ENCODE measurements around the gene KRT35. TPM values are rescaled to one million over a fixed set of nuclear protein-coding genes. Genes with fewer than 3 reads are reported as not detected.

KRT35 gene
- total and polyA plus RNA-seq, 8 donors, result not detected

DNA sequence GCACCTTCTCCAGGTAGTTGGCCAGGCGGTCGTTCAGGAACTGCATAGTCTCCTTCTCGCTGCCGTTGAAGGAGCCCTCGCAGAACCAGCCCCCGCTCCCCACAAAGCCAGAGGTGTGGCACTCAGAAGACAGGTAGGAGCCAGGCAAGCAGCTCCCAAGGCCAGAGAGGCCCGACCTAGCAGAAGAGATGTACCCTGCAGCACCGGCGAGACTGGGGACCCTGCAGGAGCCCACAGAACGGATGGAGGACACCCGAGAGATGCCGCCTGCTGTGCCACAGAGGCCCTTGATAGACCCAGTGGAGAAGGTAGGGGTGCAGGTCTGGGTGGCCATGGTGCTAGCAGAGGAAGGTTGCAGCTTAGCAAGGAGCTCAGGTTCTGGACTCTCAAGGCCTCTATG, 8.6 kb upstream of the KRT35 start, which contains the start of gene KRT36:
TSS of gene KRT36 (minus strand) at position 380 of the 400 bp plus-strand sequence. CDS start at position 334, 46 bp downstream.
- Histone ChIP-seq H3K9me3 (no peaks in the 10 kb centered on the region), H3K27ac (no peak within 1 kb of the TSS), H3K4me1 (peaks cover 0 to 11% (median 3%) of the 10 kb centered on the region in 4 donors), H3K4me3 (no peak within 1 kb of the TSS), H3K27me3 (peaks cover 0 to 15% (median 0%) of the 10 kb centered on the region in 3 donors), H3K36me3 (no peaks in the 10 kb centered on the region)
- intact Hi-C loops (cut with DNase I; ENCODE audit: low total_unique reads), result no loop called here
- DNase-seq, result no peak
- WGBS, 5 donors, result 93 to 95% (median 93%) methylated on average over 12 of the region's 12 CpGs
- TF ChIP-seq EP300 (IDR thresholded peaks at IDR 0.05) (no peak), POLR2AphosphoS5 (IDR thresholded peaks at IDR 0.05) (no peak), POLR2A (IDR thresholded peaks at IDR 0.05) (no peak)
- TF ChIP-seq, protein P1, sequence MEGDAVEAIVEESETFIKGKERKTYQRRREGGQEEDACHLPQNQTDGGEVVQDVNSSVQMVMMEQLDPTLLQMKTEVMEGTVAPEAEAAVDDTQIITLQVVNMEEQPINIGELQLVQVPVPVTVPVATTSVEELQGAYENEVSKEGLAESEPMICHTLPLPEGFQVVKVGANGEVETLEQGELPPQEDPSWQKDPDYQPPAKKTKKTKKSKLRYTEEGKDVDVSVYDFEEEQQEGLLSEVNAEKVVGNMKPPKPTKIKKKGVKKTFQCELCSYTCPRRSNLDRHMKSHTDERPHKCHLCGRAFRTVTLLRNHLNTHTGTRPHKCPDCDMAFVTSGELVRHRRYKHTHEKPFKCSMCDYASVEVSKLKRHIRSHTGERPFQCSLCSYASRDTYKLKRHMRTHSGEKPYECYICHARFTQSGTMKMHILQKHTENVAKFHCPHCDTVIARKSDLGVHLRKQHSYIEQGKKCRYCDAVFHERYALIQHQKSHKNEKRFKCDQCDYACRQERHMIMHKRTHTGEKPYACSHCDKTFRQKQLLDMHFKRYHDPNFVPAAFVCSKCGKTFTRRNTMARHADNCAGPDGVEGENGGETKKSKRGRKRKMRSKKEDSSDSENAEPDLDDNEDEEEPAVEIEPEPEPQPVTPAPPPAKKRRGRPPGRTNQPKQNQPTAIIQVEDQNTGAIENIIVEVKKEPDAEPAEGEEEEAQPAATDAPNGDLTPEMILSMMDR (IDR thresholded peaks at IDR 0.05), result no peak

DNA sequence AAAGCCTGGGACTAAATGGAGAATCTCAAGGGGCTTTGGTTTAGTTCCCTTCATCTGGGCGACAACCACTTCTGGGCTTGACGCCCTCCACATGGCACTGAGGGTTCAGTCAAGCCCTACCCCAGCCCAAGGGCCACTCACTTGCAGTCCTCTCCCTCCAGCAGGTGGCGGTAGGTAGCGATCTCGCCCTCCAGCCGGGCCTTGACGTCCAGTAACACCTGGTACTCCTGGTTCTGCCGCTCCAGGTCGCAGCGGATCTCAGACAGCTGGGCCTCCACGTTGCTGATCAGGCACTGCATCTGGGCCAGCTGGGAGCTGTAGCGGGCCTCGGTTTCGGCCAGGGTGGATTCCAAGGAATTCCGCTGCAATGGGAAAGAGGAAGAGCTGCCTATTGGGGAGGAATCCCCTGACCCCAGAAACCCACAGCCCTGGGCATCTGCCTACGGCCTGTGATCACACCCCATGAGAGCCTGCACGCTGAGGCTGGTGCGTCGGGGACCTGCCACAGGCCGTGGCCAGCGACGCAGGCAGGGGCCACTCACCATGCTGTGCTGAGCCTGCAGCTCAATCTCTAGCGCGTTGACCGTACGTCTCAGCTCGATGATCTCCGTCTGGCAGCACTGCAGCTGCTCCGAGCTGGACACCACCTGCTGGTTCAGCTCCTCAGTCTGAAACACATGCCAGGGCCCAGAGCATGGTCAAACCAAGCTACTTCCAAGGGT, 6.0 kb upstream of the KRT35 start:
- Histone ChIP-seq H3K9me3 (no peaks in the 10 kb centered on the region), H3K4me1 (peaks cover 0 to 15% (median 5%) of the 10 kb centered on the region in 4 donors), H3K36me3 (no peaks in the 10 kb centered on the region), H3K27me3 (peaks cover 0 to 15% (median 0%) of the 10 kb centered on the region in 3 donors), H3K4me3 (no peak overlapping the region), H3K27ac (no peak overlapping the region)
- WGBS, 5 donors, result 69 to 84% (median 78%) methylated on average over 21 to 29 of the region's 29 CpGs
- DNase-seq, result peak in 1 of 2 donors; percentile 49
- TF ChIP-seq POLR2A (IDR thresholded peaks at IDR 0.05) (no peak), EP300 (IDR thresholded peaks at IDR 0.05) (no peak)
- TF ChIP-seq, protein P1 (IDR thresholded peaks at IDR 0.05), result peak in 1 of 7 experiments; percentile 30
- intact Hi-C loops (cut with DNase I; ENCODE audit: low total_unique reads), result no loop called here

DNA sequence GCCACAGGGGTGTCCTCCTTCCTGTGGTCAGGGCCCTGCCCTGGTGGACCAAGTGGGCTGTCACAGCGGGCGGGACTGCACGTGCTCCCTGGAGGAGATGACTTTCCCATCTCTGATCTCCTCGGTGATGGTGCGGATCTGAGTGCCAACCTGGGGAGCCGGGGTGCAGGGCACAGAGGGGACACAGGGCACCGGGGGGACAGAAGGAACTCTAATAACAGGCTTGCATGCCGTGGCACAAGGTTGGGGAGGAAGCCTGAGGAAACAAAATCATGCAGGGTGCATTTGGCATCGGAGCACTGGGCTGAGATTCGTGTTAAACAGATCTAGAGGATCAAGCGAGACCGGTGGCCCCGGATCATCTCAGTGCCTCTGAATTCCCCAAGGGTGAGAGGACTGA, 5.4 kb upstream of the KRT35 start:
- 87 to 96% (median 95%) methylated on average over 7 to 13 of the region's 13 CpGs for WGBS, 5 donors
- peaks cover 0 to 15% (median 5%) of the 10 kb centered on the region in 4 donors for H3K4me1 ChIP-seq
- H3K4me3 ChIP-seq, result no peak overlapping the region
- no peak for DNase-seq
- intact Hi-C loops (cut with DNase I; ENCODE audit: low total_unique reads), result no loop called here
- peaks cover 0 to 15% (median 0%) of the 10 kb centered on the region in 3 donors for H3K27me3 ChIP-seq
- no peak overlapping the region for H3K27ac ChIP-seq
- TF ChIP-seq POLR2A (IDR thresholded peaks at IDR 0.05) (no peak), EP300 (IDR thresholded peaks at IDR 0.05) (no peak), POLR2AphosphoS5 (IDR thresholded peaks at IDR 0.05) (no peak)
- TF ChIP-seq, protein P1 (IDR thresholded peaks at IDR 0.05), result no peak
- no peaks in the 10 kb centered on the region for H3K36me3 ChIP-seq
- H3K9me3 ChIP-seq, result no peaks in the 10 kb centered on the region

DNA sequence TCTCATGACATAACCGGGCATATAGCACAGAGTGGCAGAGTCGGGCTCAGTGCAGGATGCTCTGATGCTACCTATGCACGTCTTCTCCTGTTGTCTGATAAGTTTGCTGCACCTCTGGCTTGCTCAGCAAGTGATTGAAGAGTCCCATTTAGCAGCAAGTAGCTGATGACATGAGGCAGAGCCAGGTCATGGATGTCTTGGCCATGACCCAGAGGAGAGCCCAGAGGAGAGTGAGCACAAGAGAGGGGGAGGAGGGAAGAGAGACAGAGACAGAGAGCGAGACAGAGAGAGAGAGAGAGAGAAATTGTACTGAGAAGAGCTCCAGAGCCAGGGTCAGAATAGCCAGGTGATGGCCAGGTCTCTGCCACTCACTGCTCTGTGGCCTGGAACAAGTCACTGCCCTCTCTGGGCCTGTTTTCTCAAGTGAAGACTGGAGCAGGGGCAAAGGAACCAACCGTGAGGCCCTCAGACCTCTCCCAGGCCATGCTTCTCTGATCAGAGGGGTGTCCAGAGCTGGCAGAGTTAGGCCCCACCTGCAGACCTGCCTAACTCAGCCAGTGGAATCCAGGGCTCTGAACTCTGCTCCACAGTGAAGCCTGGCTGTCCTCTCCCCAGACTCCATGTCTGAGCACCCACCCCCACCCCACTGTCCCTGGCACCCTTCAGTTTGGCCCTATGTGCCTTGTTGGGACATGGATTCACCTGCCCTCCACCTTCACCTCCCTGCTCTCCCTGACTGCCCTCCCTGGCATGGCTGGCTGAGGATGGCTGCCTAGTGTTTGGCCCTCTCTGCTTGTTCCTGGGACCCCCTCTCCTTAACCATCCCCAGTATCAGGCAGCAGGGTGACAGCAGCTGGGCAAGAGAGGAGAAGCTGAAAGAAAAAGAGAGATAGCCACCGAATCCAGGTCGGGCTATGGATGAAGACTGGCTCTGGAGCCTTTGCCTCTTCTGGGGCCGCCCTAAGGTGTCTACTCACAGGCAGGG, 4.3 kb upstream of the KRT35 start:
- no peak overlapping the region for H3K4me3 ChIP-seq
- H3K9me3 ChIP-seq, result no peaks in the 10 kb centered on the region
- 73 to 91% (median 86%) methylated on average over 8 of the region's 8 CpGs for WGBS, 5 donors
- no peak for TF ChIP-seq POLR2AphosphoS5 (IDR thresholded peaks at IDR 0.05)
- TF ChIP-seq POLR2A (IDR thresholded peaks at IDR 0.05), result no peak
- TF ChIP-seq, protein P1 (IDR thresholded peaks at IDR 0.05), result no peak
- TF ChIP-seq EP300 (IDR thresholded peaks at IDR 0.05), result no peak
- H3K27me3 ChIP-seq, result peaks cover 0 to 15% (median 0%) of the 10 kb centered on the region in 3 donors
- H3K4me1 ChIP-seq, result peaks cover 0 to 15% (median 5%) of the 10 kb centered on the region in 4 donors
- intact Hi-C loops (cut with DNase I; ENCODE audit: low total_unique reads), result no loop called here
- no peak for DNase-seq
- H3K36me3 ChIP-seq, result no peaks in the 10 kb centered on the region
- no peak overlapping the region for H3K27ac ChIP-seq

Measured in stomach (tissue), 9 donors.